HL-60 (cell line): ENCODE results near the gene PDZD4.

Experiments
- POLR2AphosphoS5 ChIP-seq: IDR thresholded peaks from 2 replicates; pipeline ENCODE4 v1.6.1; 2012; ENCODE audit warnings: low read depth
- REST ChIP-seq: IDR thresholded peaks from 2 replicates; pipeline ENCODE4 v1.6.1; 2012; ENCODE audit warnings: low read depth; ENCODE audit not compliant: insufficient replicate concordance
- TF ChIP-seq, protein P1 (sequence below): IDR thresholded peaks from one replicate; pipeline ENCODE4 v1.5.1; 2011; ENCODE audit warnings: low read length, control low read depth, inconsistent platforms; ENCODE audit not compliant: insufficient read depth

DNA sequence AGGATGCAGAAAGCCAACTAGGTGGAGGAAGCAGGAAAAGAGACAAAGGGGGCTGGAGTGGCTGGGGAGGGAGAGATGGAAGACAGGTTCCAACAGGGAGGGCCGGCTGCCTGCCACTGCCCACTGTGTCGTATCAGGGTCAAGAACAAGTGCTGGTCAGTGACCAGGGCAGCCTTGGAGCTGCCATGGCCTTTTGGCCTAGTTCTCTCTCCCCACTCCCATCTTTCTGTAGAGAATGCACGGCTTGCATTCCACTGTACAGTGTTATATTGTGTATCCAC, 43.7 kb upstream of the PDZD4 start:
- TF ChIP-seq, protein P1, sequence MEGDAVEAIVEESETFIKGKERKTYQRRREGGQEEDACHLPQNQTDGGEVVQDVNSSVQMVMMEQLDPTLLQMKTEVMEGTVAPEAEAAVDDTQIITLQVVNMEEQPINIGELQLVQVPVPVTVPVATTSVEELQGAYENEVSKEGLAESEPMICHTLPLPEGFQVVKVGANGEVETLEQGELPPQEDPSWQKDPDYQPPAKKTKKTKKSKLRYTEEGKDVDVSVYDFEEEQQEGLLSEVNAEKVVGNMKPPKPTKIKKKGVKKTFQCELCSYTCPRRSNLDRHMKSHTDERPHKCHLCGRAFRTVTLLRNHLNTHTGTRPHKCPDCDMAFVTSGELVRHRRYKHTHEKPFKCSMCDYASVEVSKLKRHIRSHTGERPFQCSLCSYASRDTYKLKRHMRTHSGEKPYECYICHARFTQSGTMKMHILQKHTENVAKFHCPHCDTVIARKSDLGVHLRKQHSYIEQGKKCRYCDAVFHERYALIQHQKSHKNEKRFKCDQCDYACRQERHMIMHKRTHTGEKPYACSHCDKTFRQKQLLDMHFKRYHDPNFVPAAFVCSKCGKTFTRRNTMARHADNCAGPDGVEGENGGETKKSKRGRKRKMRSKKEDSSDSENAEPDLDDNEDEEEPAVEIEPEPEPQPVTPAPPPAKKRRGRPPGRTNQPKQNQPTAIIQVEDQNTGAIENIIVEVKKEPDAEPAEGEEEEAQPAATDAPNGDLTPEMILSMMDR, result no peak
- no peak for TF ChIP-seq POLR2AphosphoS5
- TF ChIP-seq REST, result no peak
